PC-9 (cell line): ENCODE measurements around the gene FTO. TPM values are rescaled to one million over a fixed set of nuclear protein-coding genes. Genes with fewer than 3 reads are reported as not detected.

Experiments
- BruUV-seq: library from RNA; stranded (reverse); fragments of 400-500 nt; replicated peaks from 2 replicates; lab custom pipeline; 2021; lab: Mats Ljungman, UMichigan
- CTCF ChIA-PET: fragments of 300-600 bp; sonication (Branson Sonifier 250); formaldehyde crosslinking; loops from one replicate; lab custom pipeline; 2022; ENCODE audit warnings: antibody characterized with exemption; lab: Charles Lee
- POLR2A ChIA-PET: fragments of 300-600 bp; sonication (Branson Sonifier 250); formaldehyde crosslinking; loops from one replicate; lab custom pipeline; 2022; ENCODE audit warnings: antibody characterized with exemption; ENCODE audit not compliant: unreplicated experiment; lab: Charles Lee
- DNase-seq, 2 experiments: peaks; one replicate each; pipeline versions ENCODE4 v3.0.0 to v3.0.0-alpha.2; 2015 to 2022; ENCODE audit warnings: mixed read lengths in 1 of 2
- H2AFZ ChIP-seq: fragments of 200-600 bp; sonication (generic); 2 replicates; pipeline ENCODE4 v1.8.1; 2017; ENCODE audit warnings: antibody characterized with exemption
- H3F3A ChIP-seq: fragments of 200-600 bp; sonication (generic); 2 replicates; pipeline ENCODE4 v1.8.1; 2017; ENCODE audit warnings: antibody characterized with exemption, mild to moderate bottlenecking, low read depth; ENCODE audit not compliant: insufficient read depth
- H3K27ac ChIP-seq: fragments of 200-600 bp; sonication (generic); 2 replicates; pipeline ENCODE4 v1.6.1; 2016; ENCODE audit warnings: mixed run types
- H3K27me3 ChIP-seq: fragments of 200-600 bp; sonication (generic); 2 replicates; pipeline ENCODE4 v1.6.1; 2016; ENCODE audit warnings: low read depth, mixed run types; ENCODE audit not compliant: insufficient read depth
- H3K36me3 ChIP-seq: fragments of 200-600 bp; sonication (generic); 2 replicates; pipeline ENCODE4 v1.6.1; 2016; ENCODE audit warnings: low read depth, mixed run types
- H3K4me1 ChIP-seq: fragments of 200-600 bp; sonication (generic); replicated peaks from 2 replicates; pipeline ENCODE4 v1.6.1; 2016; ENCODE audit warnings: mixed run types; ENCODE audit not compliant: insufficient read depth
- H3K4me2 ChIP-seq: fragments of 200-600 bp; sonication (generic); 2 replicates; pipeline ENCODE4 v1.6.1; 2017; ENCODE audit warnings: mixed run types
- H3K4me3 ChIP-seq: fragments of 200-600 bp; sonication (generic); 2 replicates; pipeline ENCODE4 v1.6.1; 2016; ENCODE audit warnings: mixed run types
- H3K79me2 ChIP-seq: fragments of 200-600 bp; sonication (generic); 2 replicates; pipeline ENCODE4 v1.6.1; 2017; ENCODE audit warnings: low read depth, mixed run types
- H3K9me2 ChIP-seq: fragments of 200-600 bp; sonication (generic); 2 replicates; pipeline ENCODE4 v1.8.1; 2017; ENCODE audit warnings: mild to moderate bottlenecking; ENCODE audit not compliant: insufficient read depth
- H3K9me3 ChIP-seq: fragments of 200-600 bp; sonication (generic); 2 replicates; pipeline ENCODE4 v1.8.1; 2016; ENCODE audit warnings: low read depth; ENCODE audit not compliant: insufficient read depth
- H4K20me1 ChIP-seq: fragments of 200-600 bp; sonication (generic); 2 replicates; pipeline ENCODE4 v1.8.1; 2017; ENCODE audit not compliant: insufficient read depth
- EZH2 ChIP-seq: fragments of 200-600 bp; sonication (generic); IDR thresholded peaks from 2 replicates; pipeline ENCODE4 v1.8.0; 2017; ENCODE audit warnings: antibody characterized with exemption, low read depth
- intact Hi-C: fragments of 100-400 bp; cut with micrococcal nuclease; formaldehyde crosslinking; loops from one replicate; pipeline ENCODE4 v1.10.0; 2022; ENCODE audit not compliant: unreplicated experiment
- total RNA-seq: library from RNA; stranded (reverse); gene quantifications from 2 replicates; pipeline ENCODE4 v1.2.3, GENCODE V29; 2021
- TF ChIP-seq, protein P1 (sequence below): fragments of 200-600 bp; sonication (generic); conservative IDR thresholded peaks from 2 replicates; pipeline ENCODE4 v1.6.1; 2017; ENCODE audit warnings: mixed run types, antibody characterized with exemption, mild to moderate bottlenecking, moderate library complexity

Gene FTO
- total RNA-seq, 1 experiment from 2014 or later: 58.1 TPM

DNA sequence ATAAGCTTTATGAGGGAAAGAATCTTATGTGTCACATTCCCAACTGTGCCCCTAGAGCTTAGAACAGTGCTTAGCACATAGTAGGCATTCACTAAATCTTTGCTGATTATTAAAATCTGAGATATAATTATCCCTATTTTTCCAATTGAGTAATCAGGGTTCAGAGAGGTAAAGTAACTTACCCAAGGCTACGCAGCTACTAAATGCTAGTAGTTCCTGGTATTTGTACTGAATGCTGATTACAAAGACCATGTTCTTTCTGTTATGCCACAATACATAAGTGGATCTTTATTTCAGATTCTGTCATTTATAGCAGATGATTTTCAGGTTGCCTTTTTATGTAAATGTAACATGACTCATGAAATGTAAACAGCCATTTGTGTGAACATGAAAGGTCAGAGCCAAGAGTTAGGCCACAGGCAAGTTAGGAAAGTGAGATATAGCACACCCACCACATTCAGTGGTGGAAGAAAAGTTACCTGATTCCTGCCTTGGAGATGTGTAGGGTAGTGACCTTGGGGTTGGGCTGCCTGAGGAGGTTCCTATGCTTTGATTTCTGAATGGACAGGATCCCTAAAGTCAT is 77.2 kb downstream of the FTO start:
- no peak for TF ChIP-seq EZH2
- TF ChIP-seq, protein P1, sequence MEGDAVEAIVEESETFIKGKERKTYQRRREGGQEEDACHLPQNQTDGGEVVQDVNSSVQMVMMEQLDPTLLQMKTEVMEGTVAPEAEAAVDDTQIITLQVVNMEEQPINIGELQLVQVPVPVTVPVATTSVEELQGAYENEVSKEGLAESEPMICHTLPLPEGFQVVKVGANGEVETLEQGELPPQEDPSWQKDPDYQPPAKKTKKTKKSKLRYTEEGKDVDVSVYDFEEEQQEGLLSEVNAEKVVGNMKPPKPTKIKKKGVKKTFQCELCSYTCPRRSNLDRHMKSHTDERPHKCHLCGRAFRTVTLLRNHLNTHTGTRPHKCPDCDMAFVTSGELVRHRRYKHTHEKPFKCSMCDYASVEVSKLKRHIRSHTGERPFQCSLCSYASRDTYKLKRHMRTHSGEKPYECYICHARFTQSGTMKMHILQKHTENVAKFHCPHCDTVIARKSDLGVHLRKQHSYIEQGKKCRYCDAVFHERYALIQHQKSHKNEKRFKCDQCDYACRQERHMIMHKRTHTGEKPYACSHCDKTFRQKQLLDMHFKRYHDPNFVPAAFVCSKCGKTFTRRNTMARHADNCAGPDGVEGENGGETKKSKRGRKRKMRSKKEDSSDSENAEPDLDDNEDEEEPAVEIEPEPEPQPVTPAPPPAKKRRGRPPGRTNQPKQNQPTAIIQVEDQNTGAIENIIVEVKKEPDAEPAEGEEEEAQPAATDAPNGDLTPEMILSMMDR: no peak
- no peaks in the 10 kb centered on the region for H3K9me3 ChIP-seq
- no peaks in the 10 kb centered on the region for H4K20me1 ChIP-seq
- no peaks in the 10 kb centered on the region for H3K36me3 ChIP-seq
- H3F3A ChIP-seq: peaks cover 37% of the 10 kb centered on the region
- no peaks in the 10 kb centered on the region for H3K27me3 ChIP-seq
- peak overlapping the region; percentile 56 for H3K4me2 ChIP-seq
- POLR2A ChIA-PET: no interaction called here
- no peak overlapping the region for H3K4me3 ChIP-seq
- peak; percentile 22 to 85 for DNase-seq
- no TSS peak for BruUV-seq
- CTCF ChIA-PET: no interaction called here
- intact Hi-C loops: loop anchor here (2.0 to 10.0 kb wide), 2 partner anchors 42 to 84 kb away; no protein-coding TSS in a partner anchor
- H3K9me2 ChIP-seq: no peaks in the 10 kb centered on the region
- H3K79me2 ChIP-seq: peaks cover 82% of the 10 kb centered on the region
- H2AFZ ChIP-seq: no peak overlapping the region
- H3K27ac ChIP-seq: peak overlapping the region; percentile 62
- H3K4me1 ChIP-seq: peaks cover 88% of the 10 kb centered on the region

DNA sequence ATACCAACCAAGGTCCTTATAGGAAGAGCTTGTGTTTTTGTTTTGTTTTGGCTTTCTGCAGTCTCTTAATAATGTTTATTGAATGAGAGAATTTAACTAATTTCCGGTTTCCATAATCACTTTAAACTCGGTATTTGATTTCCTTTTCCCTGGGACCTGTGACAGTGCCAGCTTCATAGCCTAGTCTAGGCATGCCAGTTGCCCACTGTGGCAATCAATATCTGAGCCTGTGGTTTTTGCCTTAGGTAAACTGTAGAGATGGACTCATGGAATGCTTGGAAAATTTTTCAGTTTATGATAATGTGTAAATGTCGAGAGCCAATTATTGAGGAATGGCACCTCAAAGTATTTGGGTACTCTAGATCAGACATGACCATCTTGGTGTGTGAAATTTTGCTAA is 78.2 kb downstream of the FTO start:
- ChIA-PET POLR2A (no interaction called here), CTCF (no interaction called here)
- no peak for DNase-seq
- Histone ChIP-seq H3F3A (peaks cover 27% of the 10 kb centered on the region; the same call in 1 of the 2 replicates), H3K4me1 (peaks cover 79% of the 10 kb centered on the region), H3K27me3 (no peaks in the 10 kb centered on the region), H3K4me2 (peak overlapping the region; percentile 56), H2AFZ (no peak overlapping the region), H3K79me2 (peaks cover 80% of the 10 kb centered on the region), H3K9me2 (no peaks in the 10 kb centered on the region), H3K27ac (peak overlapping the region; percentile 62; the same call in 1 of the 2 replicates), H3K36me3 (no peaks in the 10 kb centered on the region), H4K20me1 (no peaks in the 10 kb centered on the region), H3K4me3 (no peak overlapping the region), H3K9me3 (no peaks in the 10 kb centered on the region)
- no TSS peak for BruUV-seq
- TF ChIP-seq, protein P1: no peak
- no peak for TF ChIP-seq EZH2
- intact Hi-C loops: loop anchor here (10.0 kb wide), 1 partner anchor 83 kb away; no protein-coding TSS in a partner anchor

DNA sequence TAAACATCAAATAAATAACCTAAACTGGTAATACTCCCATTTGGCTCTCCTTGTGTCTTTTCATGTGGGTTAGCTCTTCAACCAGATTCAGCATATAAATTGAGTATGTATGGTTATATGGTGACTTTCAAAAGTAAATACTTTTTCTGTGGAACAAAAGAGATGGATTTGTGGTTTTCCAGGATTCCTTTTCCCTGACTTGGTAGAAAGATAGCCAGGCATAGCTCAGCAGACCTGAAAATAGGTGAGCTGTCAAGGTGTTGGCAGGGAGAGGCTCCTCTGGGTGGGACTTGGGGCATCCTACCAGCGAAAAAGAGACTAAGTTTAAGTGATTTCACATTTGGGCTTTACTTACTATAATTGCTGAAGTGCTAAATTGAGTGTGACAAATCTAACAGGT is 80.3 kb downstream of the FTO start:
- intact Hi-C loops: loop anchor here (10.0 kb wide), 1 partner anchor 81 kb away; no protein-coding TSS in a partner anchor
- Histone ChIP-seq H4K20me1 (no peaks in the 10 kb centered on the region), H3K27ac (peak overlapping the region; percentile 48), H3K27me3 (no peaks in the 10 kb centered on the region), H3K9me2 (no peaks in the 10 kb centered on the region), H3K79me2 (peaks cover 58% of the 10 kb centered on the region), H3K9me3 (no peaks in the 10 kb centered on the region), H2AFZ (no peak overlapping the region), H3K4me1 (peaks cover 65% of the 10 kb centered on the region), H3K36me3 (no peaks in the 10 kb centered on the region), H3K4me2 (peak overlapping the region; percentile 54), H3K4me3 (peak overlapping the region; percentile 16; the same call in 1 of the 2 replicates), H3F3A (peaks cover 22% of the 10 kb centered on the region)
- TF ChIP-seq EZH2: no peak
- TF ChIP-seq, protein P1: no peak
- ChIA-PET CTCF (no interaction called here), POLR2A (interaction anchor here (0.6 kb wide), 1 partner anchor 31 kb away, joined by 6 read pairs; no protein-coding TSS in a partner anchor)
- DNase-seq: peak; percentile 24 to 64
- BruUV-seq: no TSS peak
